Caco-2 (cell line): ENCODE measurements around the gene KPNA3. TPM values are rescaled to one million over a fixed set of nuclear protein-coding genes. Genes with fewer than 3 reads are reported as not detected.

Experiments used
- Bru-seq: library from RNA; stranded (reverse); fragments of 400-500 nt; gene quantifications from one replicate; lab custom pipeline; 2021; lab: Mats Ljungman, UMichigan
- BruChase-seq, 2 experiments: library from RNA; stranded (reverse); fragments of 400-500 nt; gene quantifications; one replicate each; lab custom pipeline; 2021; lab: Mats Ljungman, UMichigan
- BruUV-seq: library from RNA; stranded (reverse); fragments of 400-500 nt; replicated peaks from 2 replicates; lab custom pipeline; 2021; lab: Mats Ljungman, UMichigan
- CTCF ChIA-PET: fragments of 300-600 bp; sonication (Branson Sonifier 250); formaldehyde crosslinking; loops from one replicate; lab custom pipeline; 2022; ENCODE audit warnings: antibody characterized with exemption; lab: Charles Lee
- POLR2A ChIA-PET: fragments of 300-600 bp; sonication (Branson Sonifier 250); formaldehyde crosslinking; loops from one replicate; lab custom pipeline; 2022; ENCODE audit warnings: antibody characterized with exemption; lab: Charles Lee
- DNase-seq, 2 experiments: peaks; one replicate each; pipeline versions ENCODE4 v3.0.0 to v3.0.0-alpha.2; 2020 to 2022
- H3K27me3 ChIP-seq: replicated peaks from 2 replicates; pipeline ENCODE4 v1.6.0; 2011; ENCODE audit warnings: low read length; ENCODE audit not compliant: control insufficient read depth, insufficient read depth
- H3K36me3 ChIP-seq: 2 replicates; pipeline ENCODE4 v1.5.1; 2011; ENCODE audit warnings: low read length; ENCODE audit not compliant: control insufficient read depth, insufficient read depth
- H3K4me1 ChIP-seq: fragments of 250-450 bp; sonication (Bioruptor Pico); 2 replicates; pipeline ENCODE4 v1.5.1; 2020; ENCODE audit warnings: mild to moderate bottlenecking
- H3K4me3 ChIP-seq: 2 replicates; pipeline ENCODE4 v1.5.1; 2011; ENCODE audit warnings: low read depth, mild to moderate bottlenecking, control low read depth, low read length
- H3K9me3 ChIP-seq: fragments of 250-450 bp; sonication (Bioruptor Pico); 2 replicates; pipeline ENCODE4 v1.5.1; 2020; ENCODE audit warnings: mild to moderate bottlenecking, moderate library complexity
- H3K27ac Mint-ChIP-seq: one replicate; pipeline ENCODE4 v1.8.0; 2022; ENCODE audit warnings: mixed read lengths; ENCODE audit not compliant: unreplicated experiment
- H3K27me3 Mint-ChIP-seq: one replicate; pipeline ENCODE4 v1.8.0; 2022; ENCODE audit warnings: mixed read lengths; ENCODE audit not compliant: insufficient read depth, unreplicated experiment
- H3K36me3 Mint-ChIP-seq: one replicate; pipeline ENCODE4 v1.8.0; 2022; ENCODE audit warnings: mild to moderate bottlenecking, mixed read lengths; ENCODE audit not compliant: insufficient read depth, unreplicated experiment
- H3K4me1 Mint-ChIP-seq: one replicate; pipeline ENCODE4 v1.8.0; 2022; ENCODE audit warnings: low read depth, mixed read lengths; ENCODE audit not compliant: unreplicated experiment
- H3K4me3 Mint-ChIP-seq: one replicate; pipeline ENCODE4 v1.8.0; 2022; ENCODE audit warnings: mild to moderate bottlenecking, moderate library complexity, mixed read lengths; ENCODE audit not compliant: unreplicated experiment
- H3K9me3 Mint-ChIP-seq: one replicate; pipeline ENCODE4 v1.8.0; 2022; ENCODE audit warnings: mixed read lengths; ENCODE audit not compliant: unreplicated experiment
- intact Hi-C: fragments of 100-400 bp; cut with micrococcal nuclease; formaldehyde crosslinking; loops from one replicate; pipeline ENCODE4 v1.10.0; 2022; ENCODE audit not compliant: unreplicated experiment
- long read RNA-seq: library from polyadenylated mRNA; stranded (forward); transcript quantifications from one replicate; pipeline ENCODE4 v2.0.0, GENCODE V29; 2022
- total RNA-seq: library from RNA; stranded (reverse); gene quantifications from 2 replicates; pipeline ENCODE4 v1.2.3, GENCODE V29; 2022
- TF ChIP-seq, protein P1 (sequence below), 2 experiments: fragments of 200-600 bp in 1 of 2; IDR thresholded peaks; 1 replicate in 1 of 2; 2 replicates in 1 of 2; pipeline versions ENCODE4 v1.5.1 to v1.8.0; 2011 to 2022; ENCODE audit warnings: antibody characterized with exemption in 1 of 2, control low read depth in 1 of 2, inconsistent platforms in 1 of 2, low read depth in 1 of 2, low read length in 1 of 2, mild to moderate bottlenecking in 1 of 2, moderate library complexity in 1 of 2; ENCODE audit not compliant: insufficient read depth in 1 of 2, severe bottlenecking in 1 of 2, unreplicated experiment in 1 of 2

Gene KPNA3, protein sequence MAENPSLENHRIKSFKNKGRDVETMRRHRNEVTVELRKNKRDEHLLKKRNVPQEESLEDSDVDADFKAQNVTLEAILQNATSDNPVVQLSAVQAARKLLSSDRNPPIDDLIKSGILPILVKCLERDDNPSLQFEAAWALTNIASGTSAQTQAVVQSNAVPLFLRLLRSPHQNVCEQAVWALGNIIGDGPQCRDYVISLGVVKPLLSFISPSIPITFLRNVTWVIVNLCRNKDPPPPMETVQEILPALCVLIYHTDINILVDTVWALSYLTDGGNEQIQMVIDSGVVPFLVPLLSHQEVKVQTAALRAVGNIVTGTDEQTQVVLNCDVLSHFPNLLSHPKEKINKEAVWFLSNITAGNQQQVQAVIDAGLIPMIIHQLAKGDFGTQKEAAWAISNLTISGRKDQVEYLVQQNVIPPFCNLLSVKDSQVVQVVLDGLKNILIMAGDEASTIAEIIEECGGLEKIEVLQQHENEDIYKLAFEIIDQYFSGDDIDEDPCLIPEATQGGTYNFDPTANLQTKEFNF
- total RNA-seq (81.3 and 81.9 TPM in 2 replicates), Bru-seq, nascent RNA (percentile 92 among the genes with signal in this experiment), BruChase-seq, experiment 1, labeled RNA remaining after a 2-hour chase (percentile 91 among the genes with signal in this experiment), BruChase-seq, experiment 2, labeled RNA remaining after a 6-hour chase (percentile 94 among the genes with signal in this experiment)
- long read RNA-seq, full-length matches to known transcripts = 92 of 111 reads
- long read RNA-seq, partial matches to known transcripts = 9 of 111 reads
- long read RNA-seq, other reads (novel, unspliced or antisense) = 10 of 111 reads

GRCh38 chr13:49792550-49793324 is at the start of gene KPNA3:
Gene KPNA3, minus strand, starts transcription at chr13:49792682. Its CDS starts 176 bp downstream, at chr13:49792506.
- no peaks in the 10 kb centered on the region for H3K27me3 Mint-ChIP-seq
- Histone ChIP-seq H3K4me3 (peak within 1 kb of the TSS; percentile 92), H3K27me3 (no peaks in the 10 kb centered on the region), H3K9me3 (no peaks in the 10 kb centered on the region), H3K36me3 (peaks cover 2% of the 10 kb centered on the region; the same call in 1 of the 2 replicates), H3K4me1 (peaks cover 31% of the 10 kb centered on the region)
- H3K27ac Mint-ChIP-seq = peak within 1 kb of the TSS; percentile 88
- intact Hi-C loops = loop anchor here (1.0 to 2.0 kb wide), 5 partner anchors 19 to 204 kb away; partner anchors contain the start of genes SPRYD7 and TRIM13
- CTCF ChIA-PET = interaction anchor here (0.6 to 2.5 kb wide), 24 partner anchors 8 to 279 kb away, joined by 3 to 26 read pairs (median 4); partner anchors contain the start of genes SPRYD7 and TRIM13
- peaks cover 16% of the 10 kb centered on the region for H3K36me3 Mint-ChIP-seq
- H3K4me3 Mint-ChIP-seq = peak within 1 kb of the TSS; percentile 83
- TF ChIP-seq, protein P1, sequence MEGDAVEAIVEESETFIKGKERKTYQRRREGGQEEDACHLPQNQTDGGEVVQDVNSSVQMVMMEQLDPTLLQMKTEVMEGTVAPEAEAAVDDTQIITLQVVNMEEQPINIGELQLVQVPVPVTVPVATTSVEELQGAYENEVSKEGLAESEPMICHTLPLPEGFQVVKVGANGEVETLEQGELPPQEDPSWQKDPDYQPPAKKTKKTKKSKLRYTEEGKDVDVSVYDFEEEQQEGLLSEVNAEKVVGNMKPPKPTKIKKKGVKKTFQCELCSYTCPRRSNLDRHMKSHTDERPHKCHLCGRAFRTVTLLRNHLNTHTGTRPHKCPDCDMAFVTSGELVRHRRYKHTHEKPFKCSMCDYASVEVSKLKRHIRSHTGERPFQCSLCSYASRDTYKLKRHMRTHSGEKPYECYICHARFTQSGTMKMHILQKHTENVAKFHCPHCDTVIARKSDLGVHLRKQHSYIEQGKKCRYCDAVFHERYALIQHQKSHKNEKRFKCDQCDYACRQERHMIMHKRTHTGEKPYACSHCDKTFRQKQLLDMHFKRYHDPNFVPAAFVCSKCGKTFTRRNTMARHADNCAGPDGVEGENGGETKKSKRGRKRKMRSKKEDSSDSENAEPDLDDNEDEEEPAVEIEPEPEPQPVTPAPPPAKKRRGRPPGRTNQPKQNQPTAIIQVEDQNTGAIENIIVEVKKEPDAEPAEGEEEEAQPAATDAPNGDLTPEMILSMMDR (IDR thresholded peaks at IDR 0.05; ENCODE audit: insufficient read depth in 1 of 2, low read depth in 1 of 2, low read length in 1 of 2, severe bottlenecking in 1 of 2, unreplicated experiment in 1 of 2) = peak; percentile 11 to 37
- POLR2A ChIA-PET = interaction anchor here (0.5 to 1.1 kb wide), 30 partner anchors 10 to 720 kb away, joined by 3 to 20 read pairs (median 7); partner anchors contain the start of genes CAB39L, EBPL, SETDB2 and SPRYD7
- BruUV-seq = no TSS peak
- DNase-seq = peak; percentile 96 to 97
- no peaks in the 10 kb centered on the region for H3K9me3 Mint-ChIP-seq
- peaks cover 14% of the 10 kb centered on the region for H3K4me1 Mint-ChIP-seq

- ChIA-PET CTCF (no interaction called here), POLR2A (no interaction called here)
- Mint-ChIP-seq H3K27ac (no peak overlapping the region), H3K4me1 (peaks cover 32% of the 10 kb centered on the region), H3K4me3 (no peak overlapping the region), H3K27me3 (no peaks in the 10 kb centered on the region), H3K9me3 (peaks cover 5% of the 10 kb centered on the region), H3K36me3 (peaks cover 6% of the 10 kb centered on the region)
- DNase-seq = no peak
- no peaks in the 10 kb centered on the region for H3K9me3 ChIP-seq
- intact Hi-C loops = loop anchor here (10.0 kb wide), 1 partner anchor 537 kb away; no protein-coding TSS in a partner anchor
- peaks cover 38% of the 10 kb centered on the region for H3K4me1 ChIP-seq
- no peaks in the 10 kb centered on the region for H3K36me3 ChIP-seq
- H3K4me3 ChIP-seq = no peak overlapping the region
- BruUV-seq = no TSS peak
- no peaks in the 10 kb centered on the region for H3K27me3 ChIP-seq
- TF ChIP-seq, protein P1 (IDR thresholded peaks at IDR 0.05; ENCODE audit: insufficient read depth in 1 of 2, low read depth in 1 of 2, low read length in 1 of 2, severe bottlenecking in 1 of 2, unreplicated experiment in 1 of 2) = no peak
Observed at GRCh38 chr13:49841964-49842363, 49.5 kb upstream of the KPNA3 start.
